PFSK-1 (cell line): ENCODE results near the gene CRYBA4.

Source experiments
- FOXP2 ChIP-seq: optimal IDR thresholded peaks from 2 replicates; pipeline ENCODE3; 2011; ENCODE audit warnings: borderline replicate concordance, control low read depth, inconsistent platforms; ENCODE audit not compliant: insufficient read depth; ENCODE audit errors: extremely low read length, extremely low read depth
- POLR2AphosphoS5 ChIP-seq: IDR thresholded peaks from 2 replicates; pipeline ENCODE4 v1.6.1; 2012; ENCODE audit warnings: low read depth, mild to moderate bottlenecking, control low read depth, low read length, moderate library complexity
- SIN3A ChIP-seq: IDR thresholded peaks from 2 replicates; pipeline ENCODE4 v1.6.1; 2012; ENCODE audit warnings: mild to moderate bottlenecking, low read length, moderate library complexity, borderline replicate concordance; ENCODE audit not compliant: insufficient read depth
- TAF1 ChIP-seq: IDR thresholded peaks from 2 replicates; pipeline ENCODE4 v1.6.1; 2012; ENCODE audit warnings: low read length, control low read depth, borderline replicate concordance; ENCODE audit not compliant: insufficient read depth
- TF ChIP-seq, protein P1 (sequence below), 2 experiments: IDR thresholded peaks; 2 replicates each; pipeline versions ENCODE4 v1.6.1 to v1.8.0; 2011 to 2012; ENCODE audit warnings: low read depth in 2 of 2, low read length in 2 of 2, control low read depth in 1 of 2, inconsistent platforms in 1 of 2, mild to moderate bottlenecking in 1 of 2, moderate library complexity in 1 of 2; ENCODE audit not compliant: insufficient read depth in 1 of 2

The CRYBA4 gene

DNA sequence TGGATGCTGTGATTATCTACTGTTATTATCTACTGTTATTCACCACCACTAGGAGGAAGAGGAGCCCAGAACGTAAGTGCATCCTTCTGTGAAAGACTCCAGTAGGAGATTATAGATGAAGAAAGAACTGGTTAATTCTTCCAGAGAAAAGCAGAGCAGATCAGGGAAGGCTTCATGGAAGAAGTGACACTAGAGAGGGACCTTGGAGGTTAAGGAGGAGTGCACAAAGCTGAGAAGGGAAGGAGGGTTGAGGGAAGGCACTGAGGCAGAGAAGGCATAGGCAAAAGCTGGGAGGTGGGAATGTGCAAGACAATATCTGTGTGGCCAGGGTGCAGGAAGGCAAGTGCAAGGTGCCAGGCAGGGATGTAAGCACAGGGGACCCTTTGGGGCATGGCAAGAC, 17.4 kb upstream of the CRYBA4 start:
- TF ChIP-seq POLR2AphosphoS5 = no peak
- TF ChIP-seq TAF1 = no peak
- no peak for TF ChIP-seq FOXP2
- no peak for TF ChIP-seq SIN3A
- TF ChIP-seq, protein P1, sequence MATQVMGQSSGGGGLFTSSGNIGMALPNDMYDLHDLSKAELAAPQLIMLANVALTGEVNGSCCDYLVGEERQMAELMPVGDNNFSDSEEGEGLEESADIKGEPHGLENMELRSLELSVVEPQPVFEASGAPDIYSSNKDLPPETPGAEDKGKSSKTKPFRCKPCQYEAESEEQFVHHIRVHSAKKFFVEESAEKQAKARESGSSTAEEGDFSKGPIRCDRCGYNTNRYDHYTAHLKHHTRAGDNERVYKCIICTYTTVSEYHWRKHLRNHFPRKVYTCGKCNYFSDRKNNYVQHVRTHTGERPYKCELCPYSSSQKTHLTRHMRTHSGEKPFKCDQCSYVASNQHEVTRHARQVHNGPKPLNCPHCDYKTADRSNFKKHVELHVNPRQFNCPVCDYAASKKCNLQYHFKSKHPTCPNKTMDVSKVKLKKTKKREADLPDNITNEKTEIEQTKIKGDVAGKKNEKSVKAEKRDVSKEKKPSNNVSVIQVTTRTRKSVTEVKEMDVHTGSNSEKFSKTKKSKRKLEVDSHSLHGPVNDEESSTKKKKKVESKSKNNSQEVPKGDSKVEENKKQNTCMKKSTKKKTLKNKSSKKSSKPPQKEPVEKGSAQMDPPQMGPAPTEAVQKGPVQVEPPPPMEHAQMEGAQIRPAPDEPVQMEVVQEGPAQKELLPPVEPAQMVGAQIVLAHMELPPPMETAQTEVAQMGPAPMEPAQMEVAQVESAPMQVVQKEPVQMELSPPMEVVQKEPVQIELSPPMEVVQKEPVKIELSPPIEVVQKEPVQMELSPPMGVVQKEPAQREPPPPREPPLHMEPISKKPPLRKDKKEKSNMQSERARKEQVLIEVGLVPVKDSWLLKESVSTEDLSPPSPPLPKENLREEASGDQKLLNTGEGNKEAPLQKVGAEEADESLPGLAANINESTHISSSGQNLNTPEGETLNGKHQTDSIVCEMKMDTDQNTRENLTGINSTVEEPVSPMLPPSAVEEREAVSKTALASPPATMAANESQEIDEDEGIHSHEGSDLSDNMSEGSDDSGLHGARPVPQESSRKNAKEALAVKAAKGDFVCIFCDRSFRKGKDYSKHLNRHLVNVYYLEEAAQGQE (IDR thresholded peaks at IDR 0.05; ENCODE audit: insufficient read depth in 1 of 2, low read depth in 2 of 2, low read length in 2 of 2) = no peak

DNA sequence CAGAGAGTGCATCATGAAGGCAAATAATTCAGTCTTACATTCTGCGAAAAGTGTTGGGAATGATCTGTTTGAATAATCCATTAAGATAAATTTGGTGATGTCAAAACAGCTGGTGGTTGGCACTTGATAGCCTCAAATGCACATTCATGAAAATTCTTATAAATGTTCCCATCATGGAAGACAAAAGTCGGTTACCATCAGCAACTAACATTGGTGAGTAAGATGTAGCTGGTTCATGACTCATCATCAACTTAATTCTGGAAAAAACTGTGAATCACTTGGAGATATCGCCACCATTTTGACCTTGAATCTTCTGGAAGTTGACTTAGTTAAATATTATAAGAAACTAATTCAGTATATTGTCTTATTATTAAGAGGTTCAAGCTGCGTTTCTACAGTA, 15.2 kb upstream of the CRYBA4 start:
- TF ChIP-seq POLR2AphosphoS5 (no peak), FOXP2 (no peak), TAF1 (no peak)

DNA sequence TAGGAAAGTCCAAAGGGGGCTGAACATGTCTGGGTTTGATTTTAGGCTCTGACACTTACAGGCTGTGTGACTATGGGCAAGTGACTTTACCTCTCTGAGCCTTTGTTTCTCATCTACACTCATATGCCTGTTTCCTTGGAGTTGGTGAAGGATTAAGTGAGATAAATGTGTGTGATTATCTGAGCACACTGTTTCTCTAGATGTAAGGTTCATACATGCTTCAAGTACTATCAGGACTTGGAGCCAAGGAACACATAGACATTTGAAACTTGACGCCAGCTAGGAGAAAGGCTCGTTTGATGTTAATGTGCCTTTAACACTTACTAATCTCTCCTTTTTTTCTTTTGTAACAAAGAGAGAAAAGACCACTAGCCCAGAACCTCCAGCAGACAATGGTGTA, 13.6 kb upstream of the CRYBA4 start:
- no peak for TF ChIP-seq FOXP2
- TF ChIP-seq SIN3A = no peak
- TF ChIP-seq TAF1 = no peak
- no peak for TF ChIP-seq POLR2AphosphoS5
- TF ChIP-seq, protein P1 (IDR thresholded peaks at IDR 0.05; ENCODE audit: insufficient read depth in 1 of 2, low read depth in 2 of 2, low read length in 2 of 2) = no peak

DNA sequence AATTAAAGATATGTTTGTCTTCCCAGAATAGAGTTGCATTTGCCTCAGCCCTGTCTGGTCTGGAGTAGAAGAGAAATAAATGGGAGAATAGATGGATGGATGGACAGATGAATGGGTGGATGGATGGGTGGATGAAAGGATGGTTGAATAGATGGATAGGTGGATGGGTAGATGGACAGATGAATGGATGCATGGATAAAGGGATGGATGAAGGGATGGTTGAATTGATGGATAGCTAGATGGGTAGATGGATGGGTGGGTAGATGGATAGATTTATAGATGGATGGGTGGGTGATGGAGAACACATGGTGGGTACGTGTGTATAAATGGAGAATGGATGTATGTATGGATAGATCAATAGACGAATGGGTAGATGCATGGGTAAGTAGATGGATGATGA, 12.5 kb upstream of the CRYBA4 start:
- TF ChIP-seq TAF1 (no peak), SIN3A (no peak), FOXP2 (no peak), POLR2AphosphoS5 (no peak)
- TF ChIP-seq, protein P1 (IDR thresholded peaks at IDR 0.05; ENCODE audit: insufficient read depth in 1 of 2, low read depth in 2 of 2, low read length in 2 of 2) = no peak

DNA sequence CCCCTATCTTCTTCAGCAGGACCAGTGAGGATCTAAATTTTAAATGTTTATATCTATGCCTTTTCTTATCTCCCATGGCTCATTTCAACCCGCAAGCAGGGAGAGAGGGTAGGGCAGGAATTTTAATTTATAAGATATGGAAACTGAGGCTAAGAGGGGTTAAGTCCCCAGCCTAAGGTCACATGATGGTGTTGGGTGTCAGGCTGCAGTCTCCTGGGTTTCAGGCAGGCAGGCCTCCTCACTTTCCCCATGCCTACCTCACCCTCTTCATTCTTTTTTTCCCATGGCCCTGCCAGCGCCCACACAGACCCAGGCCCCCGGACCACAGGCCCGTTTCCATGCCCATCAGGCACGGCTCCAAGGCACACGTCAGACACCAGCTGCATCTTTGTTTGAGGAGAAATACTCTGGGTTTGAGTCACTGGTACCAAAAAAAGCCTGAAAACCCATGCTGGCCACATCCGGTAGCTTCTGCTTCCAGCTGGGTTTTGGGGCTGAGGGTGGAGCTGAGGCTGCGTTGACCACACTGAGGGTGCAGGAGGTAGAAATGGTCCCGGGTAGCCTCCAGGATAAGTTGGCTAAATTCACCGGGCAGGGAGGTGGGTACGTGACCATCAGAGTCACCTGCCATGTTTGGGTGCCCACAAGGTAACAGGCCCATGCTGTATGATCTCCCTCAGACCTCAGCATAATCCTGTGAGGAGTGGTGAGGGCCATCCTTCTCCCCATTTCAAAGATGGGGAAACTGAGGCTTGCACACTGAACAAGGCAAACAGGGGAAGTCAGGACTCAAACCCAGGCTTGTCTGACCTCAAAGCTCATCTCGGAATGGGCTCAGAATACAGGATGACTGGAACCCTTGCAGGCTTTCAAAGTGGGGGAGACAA, 11.4 kb upstream of the CRYBA4 start:
- TF ChIP-seq, protein P1 (IDR thresholded peaks at IDR 0.05; ENCODE audit: insufficient read depth in 1 of 2, low read depth in 2 of 2, low read length in 2 of 2) = no peak
- no peak for TF ChIP-seq FOXP2
- no peak for TF ChIP-seq POLR2AphosphoS5
- TF ChIP-seq SIN3A = no peak
- TF ChIP-seq TAF1 = no peak
